ENCODE measurements around the gene HS3ST5. TPM values are rescaled to one million over a fixed set of nuclear protein-coding genes. Genes with fewer than 3 reads are reported as not detected.

Gene HS3ST5
- total RNA-seq, 1 experiment from 2014 or later = 8.7 TPM

DNA sequence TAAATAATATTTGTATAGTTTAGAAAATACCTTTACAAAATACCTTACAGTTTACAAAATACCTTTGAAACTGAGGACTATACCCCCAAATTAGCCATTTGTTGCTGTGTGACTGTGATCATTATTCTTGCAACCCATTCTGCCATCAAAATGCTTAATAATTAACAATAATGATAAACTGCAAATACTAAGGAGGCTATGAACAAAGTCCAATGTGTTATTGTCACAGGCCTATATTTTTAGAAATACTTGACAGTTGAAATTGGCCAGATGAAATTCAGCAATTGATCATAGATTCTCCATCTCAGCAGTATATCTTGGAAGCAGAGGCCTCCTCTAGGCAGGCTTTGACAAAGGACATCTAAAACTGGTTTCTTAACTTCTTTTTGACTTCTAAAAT is 178.6 kb downstream of the HS3ST5 start (continued):
- no peak for TF ChIP-seq NFATC4 (CRISPR knock-in tag; IDR thresholded peaks at IDR 0.05)
- TF ChIP-seq ETV6 (CRISPR knock-in tag; IDR thresholded peaks at IDR 0.05) = no peak
- no peak for TF ChIP-seq ZBTB43 (CRISPR knock-in tag; IDR thresholded peaks at IDR 0.05)

DNA sequence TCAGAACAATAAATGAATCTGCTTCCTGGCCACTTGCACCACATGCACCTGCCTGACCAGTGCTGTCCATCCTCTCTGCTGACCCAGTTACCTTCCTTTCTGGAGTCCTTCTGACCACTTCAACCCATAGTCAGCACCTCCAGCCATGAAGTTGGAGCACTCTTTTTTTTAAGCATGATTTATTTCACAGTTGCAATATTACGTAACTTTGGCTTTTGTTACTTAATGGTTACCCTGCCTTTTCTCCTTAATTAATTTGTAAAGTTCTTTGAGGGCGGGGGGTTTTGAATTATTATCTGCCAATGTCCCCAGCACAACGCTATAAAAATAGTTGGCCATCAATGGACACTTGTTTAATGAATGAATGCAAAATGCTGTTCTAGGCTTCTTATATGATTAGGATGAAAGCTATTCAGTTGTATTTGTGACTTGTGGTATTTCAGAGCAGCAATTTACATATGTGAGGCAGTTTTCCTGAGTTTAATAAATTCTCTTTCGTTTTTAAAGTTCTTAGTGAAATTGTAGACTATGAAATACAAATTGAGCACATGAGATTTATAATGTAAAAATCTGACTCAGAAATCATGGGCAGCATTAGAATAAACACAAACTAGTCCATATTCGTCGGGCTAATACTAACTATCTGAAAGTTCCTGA is 180.0 kb downstream of the HS3ST5 start:
- no peak for DNase-seq (ENCODE audit: low spot score)
- ChIA-PET CTCF (interaction anchor here (1.1 kb wide), 1 partner anchor 54 kb away, joined by 3 read pairs; no protein-coding TSS in a partner anchor), POLR2A (no interaction called here)
- ATAC-seq = no peak
- TF ChIP-seq PRRX2 (CRISPR knock-in tag; IDR thresholded peaks at IDR 0.05) = no peak
- TF ChIP-seq NR3C1 (CRISPR knock-in tag; conservative IDR thresholded peaks at IDR 0.05; ENCODE audit: low read depth) = no peak
- TF ChIP-seq NFYB (CRISPR knock-in tag; conservative IDR thresholded peaks at IDR 0.05; ENCODE audit: low read depth) = no peak
- TF ChIP-seq ETV6 (CRISPR knock-in tag; IDR thresholded peaks at IDR 0.05) = no peak
- no peak for TF ChIP-seq ZBTB21 (CRISPR knock-in tag; IDR thresholded peaks at IDR 0.05; ENCODE audit: borderline replicate concordance)
- TF ChIP-seq KAT7 (CRISPR knock-in tag; IDR thresholded peaks at IDR 0.05; ENCODE audit: borderline replicate concordance) = no peak
- TF ChIP-seq CREM (CRISPR knock-in tag; IDR thresholded peaks at IDR 0.05) = no peak
- TF ChIP-seq SMAD3 (CRISPR knock-in tag; IDR thresholded peaks at IDR 0.05; ENCODE audit: borderline replicate concordance) = no peak
- TF ChIP-seq, protein P1, sequence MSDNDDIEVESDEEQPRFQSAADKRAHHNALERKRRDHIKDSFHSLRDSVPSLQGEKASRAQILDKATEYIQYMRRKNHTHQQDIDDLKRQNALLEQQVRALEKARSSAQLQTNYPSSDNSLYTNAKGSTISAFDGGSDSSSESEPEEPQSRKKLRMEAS (CRISPR knock-in tag; IDR thresholded peaks at IDR 0.05) = no peak
- TF ChIP-seq, protein P2, sequence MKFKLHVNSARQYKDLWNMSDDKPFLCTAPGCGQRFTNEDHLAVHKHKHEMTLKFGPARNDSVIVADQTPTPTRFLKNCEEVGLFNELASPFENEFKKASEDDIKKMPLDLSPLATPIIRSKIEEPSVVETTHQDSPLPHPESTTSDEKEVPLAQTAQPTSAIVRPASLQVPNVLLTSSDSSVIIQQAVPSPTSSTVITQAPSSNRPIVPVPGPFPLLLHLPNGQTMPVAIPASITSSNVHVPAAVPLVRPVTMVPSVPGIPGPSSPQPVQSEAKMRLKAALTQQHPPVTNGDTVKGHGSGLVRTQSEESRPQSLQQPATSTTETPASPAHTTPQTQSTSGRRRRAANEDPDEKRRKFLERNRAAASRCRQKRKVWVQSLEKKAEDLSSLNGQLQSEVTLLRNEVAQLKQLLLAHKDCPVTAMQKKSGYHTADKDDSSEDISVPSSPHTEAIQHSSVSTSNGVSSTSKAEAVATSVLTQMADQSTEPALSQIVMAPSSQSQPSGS (CRISPR knock-in tag; IDR thresholded peaks at IDR 0.05; ENCODE audit: borderline replicate concordance, low read depth) = no peak
- no peak for TF ChIP-seq MLX (CRISPR knock-in tag; IDR thresholded peaks at IDR 0.05)
- TF ChIP-seq JAZF1 (CRISPR knock-in tag; IDR thresholded peaks at IDR 0.05) = no peak
- no peak for TF ChIP-seq RORB (CRISPR knock-in tag; IDR thresholded peaks at IDR 0.05)
- TF ChIP-seq, protein P3, sequence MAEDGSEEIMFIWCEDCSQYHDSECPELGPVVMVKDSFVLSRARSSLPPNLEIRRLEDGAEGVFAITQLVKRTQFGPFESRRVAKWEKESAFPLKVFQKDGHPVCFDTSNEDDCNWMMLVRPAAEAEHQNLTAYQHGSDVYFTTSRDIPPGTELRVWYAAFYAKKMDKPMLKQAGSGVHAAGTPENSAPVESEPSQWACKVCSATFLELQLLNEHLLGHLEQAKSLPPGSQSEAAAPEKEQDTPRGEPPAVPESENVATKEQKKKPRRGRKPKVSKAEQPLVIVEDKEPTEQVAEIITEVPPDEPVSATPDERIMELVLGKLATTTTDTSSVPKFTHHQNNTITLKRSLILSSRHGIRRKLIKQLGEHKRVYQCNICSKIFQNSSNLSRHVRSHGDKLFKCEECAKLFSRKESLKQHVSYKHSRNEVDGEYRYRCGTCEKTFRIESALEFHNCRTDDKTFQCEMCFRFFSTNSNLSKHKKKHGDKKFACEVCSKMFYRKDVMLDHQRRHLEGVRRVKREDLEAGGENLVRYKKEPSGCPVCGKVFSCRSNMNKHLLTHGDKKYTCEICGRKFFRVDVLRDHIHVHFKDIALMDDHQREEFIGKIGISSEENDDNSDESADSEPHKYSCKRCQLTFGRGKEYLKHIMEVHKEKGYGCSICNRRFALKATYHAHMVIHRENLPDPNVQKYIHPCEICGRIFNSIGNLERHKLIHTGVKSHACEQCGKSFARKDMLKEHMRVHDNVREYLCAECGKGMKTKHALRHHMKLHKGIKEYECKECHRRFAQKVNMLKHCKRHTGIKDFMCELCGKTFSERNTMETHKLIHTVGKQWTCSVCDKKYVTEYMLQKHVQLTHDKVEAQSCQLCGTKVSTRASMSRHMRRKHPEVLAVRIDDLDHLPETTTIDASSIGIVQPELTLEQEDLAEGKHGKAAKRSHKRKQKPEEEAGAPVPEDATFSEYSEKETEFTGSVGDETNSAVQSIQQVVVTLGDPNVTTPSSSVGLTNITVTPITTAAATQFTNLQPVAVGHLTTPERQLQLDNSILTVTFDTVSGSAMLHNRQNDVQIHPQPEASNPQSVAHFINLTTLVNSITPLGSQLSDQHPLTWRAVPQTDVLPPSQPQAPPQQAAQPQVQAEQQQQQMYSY (CRISPR knock-in tag; IDR thresholded peaks at IDR 0.05) = no peak
- no peak for TF ChIP-seq AR (CRISPR knock-in tag; IDR thresholded peaks at IDR 0.05)
- TF ChIP-seq ZNF281 (CRISPR knock-in tag; IDR thresholded peaks at IDR 0.05) = no peak
- H3K9me3 Mint-ChIP-seq = no peaks in the 10 kb centered on the region
- H3K27ac Mint-ChIP-seq = no peak overlapping the region
- H3K4me1 Mint-ChIP-seq = peaks cover 4% of the 10 kb centered on the region
- no peaks in the 10 kb centered on the region for H3K36me3 Mint-ChIP-seq
- H3K4me3 Mint-ChIP-seq = no peak overlapping the region
- H3K27me3 Mint-ChIP-seq (ENCODE audit: low read depth) = no peaks in the 10 kb centered on the region

All from WTC11 (cell line).